HCT116 (cell line): ENCODE measurements around the gene CSNK2A1.

Source experiments
- CTCF ChIP-seq, 3 experiments: fragments of 200-600 bp in 1 of 3; sonication (generic) in 1 of 3; IDR thresholded peaks in 2 of 3; conservative IDR thresholded peaks in 1 of 3; 2 replicates each; pipeline ENCODE4 v1.5.1; 2012 to 2017; ENCODE audit warnings: low read depth in 2 of 3, low read length in 2 of 3, antibody characterized with exemption in 1 of 3, borderline replicate concordance in 1 of 3, control low read depth in 1 of 3, mild to moderate bottlenecking in 1 of 3, mixed read lengths in 1 of 3, mixed run types in 1 of 3, moderate library complexity in 1 of 3; ENCODE audit not compliant: insufficient read depth in 1 of 3
- EZH2 ChIP-seq: fragments of 200-600 bp; sonication (generic); IDR thresholded peaks from 2 replicates; pipeline ENCODE4 v1.6.1; 2017; ENCODE audit warnings: antibody characterized with exemption, mixed run types
- EZH2phosphoT487 ChIP-seq: fragments of 200-600 bp; IDR thresholded peaks from 2 replicates; pipeline ENCODE4 v1.6.1; 2018; ENCODE audit warnings: antibody characterized with exemption, borderline replicate concordance
- FOSL1 ChIP-seq: IDR thresholded peaks from 2 replicates; pipeline ENCODE4 v1.6.1; 2012; ENCODE audit warnings: low read depth
- JUND ChIP-seq: IDR thresholded peaks from 2 replicates; pipeline ENCODE4 v1.6.1; 2012
- MAX ChIP-seq: IDR thresholded peaks from 2 replicates; pipeline ENCODE4 v1.6.1; 2012
- POLR2A ChIP-seq: IDR thresholded peaks from 2 replicates; pipeline ENCODE4 v1.7.0; 2011; ENCODE audit warnings: borderline replicate concordance; ENCODE audit not compliant: insufficient read depth, insufficient read length; ENCODE audit errors: extremely low read depth
- POLR2AphosphoS5 ChIP-seq: IDR thresholded peaks from 2 replicates; pipeline ENCODE4 v1.6.1; 2011; ENCODE audit warnings: mild to moderate bottlenecking, low read depth, low read length, moderate library complexity
- RAD21 ChIP-seq: IDR thresholded peaks from 2 replicates; pipeline ENCODE4 v1.6.1; 2012; ENCODE audit warnings: low read depth, mild to moderate bottlenecking
- SP1 ChIP-seq: IDR thresholded peaks from 2 replicates; pipeline ENCODE4 v1.6.1; 2012; ENCODE audit warnings: low read depth
- ZNF274 ChIP-seq: fragments of 200-500 bp; sonication (Bioruptor generic); IDR thresholded peaks from 2 replicates; pipeline ENCODE4 v1.6.1; 2014; ENCODE audit warnings: mild to moderate bottlenecking, low read depth, low read length, inconsistent platforms

- TF ChIP-seq CTCF (IDR thresholded peaks at IDR 0.05 in 2 of 3, conservative IDR thresholded peaks at IDR 0.05 in 1 of 3; ENCODE audit: borderline replicate concordance in 1 of 3, insufficient read depth in 1 of 3, low read depth in 2 of 3, low read length in 2 of 3) (no peak), FOSL1 (no peak), POLR2A (no peak), EZH2 (no peak), POLR2AphosphoS5 (no peak), ZNF274 (no peak), EZH2phosphoT487 (no peak), RAD21 (no peak), MAX (no peak), SP1 (no peak), JUND (no peak)
Observed at GRCh38 chr20:542777-543368, 717 bp downstream of the CSNK2A1 start.
